Loucy (cell line): Measurements from ENCODE around the gene NRGN.

ENCODE experiments used
- H2AFZ ChIP-seq: fragments of 200-600 bp; sonication (generic); 2 replicates; pipeline ENCODE4 v1.6.0; 2016; ENCODE audit warnings: antibody characterized with exemption, mild to moderate bottlenecking, low read length, moderate library complexity
- H3F3A ChIP-seq: fragments of 200-600 bp; 2 replicates; pipeline ENCODE4 v1.6.0; 2016; ENCODE audit warnings: antibody characterized with exemption, low read depth, mild to moderate bottlenecking
- H3K27me3 ChIP-seq: fragments of 200-600 bp; sonication (generic); 2 replicates; pipeline ENCODE4 v1.6.1; 2014; ENCODE audit warnings: low read length, mild to moderate bottlenecking; ENCODE audit not compliant: insufficient read depth, poor library complexity, severe bottlenecking
- H3K36me3 ChIP-seq: fragments of 200-600 bp; sonication (generic); 2 replicates; pipeline ENCODE4 v1.6.1; 2016; ENCODE audit warnings: low read length; ENCODE audit not compliant: insufficient read depth
- H3K4me1 ChIP-seq: fragments of 200-600 bp; sonication (generic); 2 replicates; pipeline ENCODE4 v1.5.1; 2014; ENCODE audit warnings: low read length, mild to moderate bottlenecking; ENCODE audit not compliant: insufficient read depth, poor library complexity, severe bottlenecking
- H3K4me2 ChIP-seq: fragments of 200-600 bp; sonication (generic); 2 replicates; pipeline ENCODE4 v1.6.0; 2014; ENCODE audit warnings: antibody characterized with exemption, low read length, low read depth, mild to moderate bottlenecking; ENCODE audit not compliant: poor library complexity, severe bottlenecking
- H3K4me3 ChIP-seq: fragments of 200-600 bp; sonication (generic); 2 replicates; pipeline ENCODE4 v1.5.1; 2014; ENCODE audit warnings: low read length, mild to moderate bottlenecking, mixed read lengths; ENCODE audit not compliant: poor library complexity, severe bottlenecking
- H3K79me2 ChIP-seq: fragments of 200-600 bp; sonication (generic); 2 replicates; pipeline ENCODE4 v1.6.1; 2014; ENCODE audit warnings: low read length; ENCODE audit not compliant: insufficient read depth
- H3K9ac ChIP-seq: fragments of 200-600 bp; sonication (generic); 2 replicates; pipeline ENCODE4 v1.6.0; 2014; ENCODE audit warnings: mild to moderate bottlenecking, low read depth, low read length, moderate library complexity; ENCODE audit not compliant: poor library complexity, severe bottlenecking
- H3K9me2 ChIP-seq: fragments of 200-600 bp; sonication (generic); replicated peaks from 2 replicates; pipeline ENCODE4 v1.6.1; 2016; ENCODE audit warnings: low read depth, low read length, mixed read lengths
- H3K9me3 ChIP-seq: fragments of 200-600 bp; sonication (generic); 2 replicates; pipeline ENCODE4 v1.6.1; 2014; ENCODE audit warnings: mild to moderate bottlenecking, antibody characterized with exemption, low read length, low read depth; ENCODE audit not compliant: insufficient read depth
- H4K20me1 ChIP-seq: fragments of 200-600 bp; sonication (generic); 2 replicates; pipeline ENCODE4 v1.6.0; 2014; ENCODE audit warnings: antibody characterized with exemption, low read length, mild to moderate bottlenecking; ENCODE audit not compliant: insufficient read depth, poor library complexity, severe bottlenecking
- EZH2phosphoT487 ChIP-seq: fragments of 200-600 bp; IDR thresholded peaks from 2 replicates; pipeline ENCODE4 v1.6.1; 2018; ENCODE audit warnings: antibody characterized with exemption, mild to moderate bottlenecking, moderate library complexity, borderline replicate concordance
- TF ChIP-seq, protein P1 (sequence below): fragments of 200-600 bp; sonication (generic); conservative IDR thresholded peaks from 2 replicates; pipeline ENCODE4 v1.5.1; 2014; ENCODE audit warnings: mild to moderate bottlenecking, antibody characterized with exemption, low read length

The NRGN gene

DNA sequence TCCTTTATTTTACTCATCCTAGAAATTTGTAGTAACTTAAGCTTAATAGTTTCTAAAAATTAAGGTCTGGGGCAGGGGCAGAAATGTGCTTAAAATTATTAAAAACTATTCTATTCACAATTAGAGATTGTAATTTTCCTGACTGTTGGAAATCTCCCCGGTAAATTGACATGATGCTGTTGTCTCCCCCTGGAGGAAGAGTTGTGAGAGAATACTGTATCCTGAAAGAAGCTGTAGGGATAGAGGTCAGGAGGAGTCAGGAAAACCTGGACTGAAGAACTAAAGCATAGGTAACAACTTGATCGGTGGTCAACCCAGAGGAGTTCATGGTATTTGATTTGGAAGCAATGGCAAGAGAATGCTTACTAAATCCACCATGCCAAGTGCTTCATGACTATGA lies 38.5 kb downstream of the NRGN start:
- H2AFZ ChIP-seq = no peak overlapping the region
- H3K9me3 ChIP-seq = no peaks in the 10 kb centered on the region
- no peaks in the 10 kb centered on the region for H3K79me2 ChIP-seq
- no peaks in the 10 kb centered on the region for H3K27me3 ChIP-seq
- no peaks in the 10 kb centered on the region for H4K20me1 ChIP-seq
- H3K4me1 ChIP-seq = peaks cover 9% of the 10 kb centered on the region
- H3K36me3 ChIP-seq = no peaks in the 10 kb centered on the region; the same call in 1 of the 2 replicates
- H3K4me2 ChIP-seq = no peak overlapping the region
- no peaks in the 10 kb centered on the region for H3F3A ChIP-seq
- no peak overlapping the region for H3K4me3 ChIP-seq
- no peaks in the 10 kb centered on the region for H3K9me2 ChIP-seq
- TF ChIP-seq EZH2phosphoT487 = no peak
- TF ChIP-seq, protein P1, sequence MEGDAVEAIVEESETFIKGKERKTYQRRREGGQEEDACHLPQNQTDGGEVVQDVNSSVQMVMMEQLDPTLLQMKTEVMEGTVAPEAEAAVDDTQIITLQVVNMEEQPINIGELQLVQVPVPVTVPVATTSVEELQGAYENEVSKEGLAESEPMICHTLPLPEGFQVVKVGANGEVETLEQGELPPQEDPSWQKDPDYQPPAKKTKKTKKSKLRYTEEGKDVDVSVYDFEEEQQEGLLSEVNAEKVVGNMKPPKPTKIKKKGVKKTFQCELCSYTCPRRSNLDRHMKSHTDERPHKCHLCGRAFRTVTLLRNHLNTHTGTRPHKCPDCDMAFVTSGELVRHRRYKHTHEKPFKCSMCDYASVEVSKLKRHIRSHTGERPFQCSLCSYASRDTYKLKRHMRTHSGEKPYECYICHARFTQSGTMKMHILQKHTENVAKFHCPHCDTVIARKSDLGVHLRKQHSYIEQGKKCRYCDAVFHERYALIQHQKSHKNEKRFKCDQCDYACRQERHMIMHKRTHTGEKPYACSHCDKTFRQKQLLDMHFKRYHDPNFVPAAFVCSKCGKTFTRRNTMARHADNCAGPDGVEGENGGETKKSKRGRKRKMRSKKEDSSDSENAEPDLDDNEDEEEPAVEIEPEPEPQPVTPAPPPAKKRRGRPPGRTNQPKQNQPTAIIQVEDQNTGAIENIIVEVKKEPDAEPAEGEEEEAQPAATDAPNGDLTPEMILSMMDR = peak; percentile 33
- H3K9ac ChIP-seq = no peak overlapping the region

DNA sequence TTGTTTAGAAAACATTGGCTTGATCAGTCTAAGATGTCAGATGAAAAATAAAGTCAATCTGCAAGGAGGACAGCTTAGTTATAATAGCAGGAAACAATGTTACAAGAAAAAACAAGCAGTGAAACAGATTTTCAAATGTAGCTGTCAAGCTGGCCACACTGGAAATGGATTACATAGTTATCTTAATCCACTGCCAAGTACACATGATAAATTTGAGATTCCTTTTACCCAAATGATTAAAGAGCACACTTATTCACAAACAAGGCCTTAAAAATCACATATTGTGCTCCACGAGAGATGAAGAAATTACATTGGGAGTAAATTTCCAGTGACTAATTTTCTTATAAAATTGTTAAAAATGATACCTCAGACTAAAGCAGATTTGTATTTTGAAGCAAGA lies 39.8 kb downstream of the NRGN start:
- Histone ChIP-seq H3K4me1 (peaks cover 9% of the 10 kb centered on the region), H3F3A (no peaks in the 10 kb centered on the region), H3K9me3 (no peaks in the 10 kb centered on the region), H3K36me3 (no peaks in the 10 kb centered on the region), H2AFZ (no peak overlapping the region), H3K9me2 (no peaks in the 10 kb centered on the region), H3K9ac (no peak overlapping the region), H3K4me2 (no peak overlapping the region), H4K20me1 (no peaks in the 10 kb centered on the region), H3K27me3 (no peaks in the 10 kb centered on the region), H3K79me2 (no peaks in the 10 kb centered on the region), H3K4me3 (no peak overlapping the region)
- TF ChIP-seq EZH2phosphoT487 = no peak
- TF ChIP-seq, protein P1 = no peak

DNA sequence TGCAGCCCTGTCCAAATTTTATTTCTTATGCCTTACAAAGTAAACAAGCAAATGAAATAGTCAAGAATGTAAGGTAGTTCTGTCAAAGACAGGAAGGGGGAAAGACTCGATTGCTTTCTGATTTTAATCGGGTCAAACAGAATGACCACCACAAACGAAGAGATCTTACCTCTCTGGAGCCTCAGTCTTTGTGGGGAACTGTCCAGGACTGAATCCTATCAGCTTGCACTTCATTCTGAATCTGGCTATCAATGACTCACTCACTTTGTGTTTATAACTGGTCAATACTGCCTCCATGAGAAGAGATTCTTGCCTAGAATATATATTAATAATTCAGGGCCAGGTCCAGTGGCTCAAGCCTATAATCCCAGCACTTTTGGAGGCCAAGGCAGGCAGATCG lies 43.3 kb downstream of the NRGN start:
- Histone ChIP-seq H4K20me1 (no peaks in the 10 kb centered on the region), H3K36me3 (no peaks in the 10 kb centered on the region), H2AFZ (no peak overlapping the region), H3K79me2 (0 out of 2 replicates have a peak, but pooled peaks cover under 1% of the 10 kb centered on the region), H3K4me3 (no peak overlapping the region), H3K9ac (no peak overlapping the region), H3K27me3 (no peaks in the 10 kb centered on the region), H3K4me1 (no peaks in the 10 kb centered on the region), H3K4me2 (no peak overlapping the region), H3F3A (no peaks in the 10 kb centered on the region), H3K9me2 (no peaks in the 10 kb centered on the region), H3K9me3 (no peaks in the 10 kb centered on the region)
- no peak for TF ChIP-seq EZH2phosphoT487
- TF ChIP-seq, protein P1 = no peak
